Colonic mucosa (tissue), 4 donors: Measurements from ENCODE around the gene BCAS1. TPM values are rescaled to one million over a fixed set of nuclear protein-coding genes. Genes with fewer than 3 reads are reported as not detected.

Experiments used
- DNase-seq: peaks from one replicate; pipeline ENCODE4 v3.0.0-alpha.2; 2020
- H3K27ac ChIP-seq: fragments of 200-600 bp; one replicate; pipeline ENCODE4 v1.8.0; 2021
- H3K27me3 ChIP-seq: fragments of 200-600 bp; one replicate; pipeline ENCODE4 v1.8.0; 2021
- H3K36me3 ChIP-seq: fragments of 200-600 bp; one replicate; pipeline ENCODE4 v1.8.0; 2021
- H3K4me1 ChIP-seq: fragments of 200-600 bp; one replicate; pipeline ENCODE4 v1.8.0; 2021; ENCODE audit warnings: mild to moderate bottlenecking
- H3K4me3 ChIP-seq: fragments of 200-600 bp; one replicate; pipeline ENCODE4 v1.8.0; 2021
- H3K9ac ChIP-seq, 2 donors: one replicate each; pipeline ENCODE4 v1.7.0; 2013; ENCODE audit warnings: control low read depth in 2 of 2, low read depth in 2 of 2, low read length in 2 of 2
- H3K9me3 ChIP-seq: fragments of 200-600 bp; one replicate; pipeline ENCODE4 v1.8.0; 2021
- CTCF ChIP-seq: fragments of 200-600 bp; IDR thresholded peaks from one replicate; pipeline ENCODE4 v1.8.0; 2022; ENCODE audit warnings: antibody characterized with exemption, mild to moderate bottlenecking
- intact Hi-C: fragments of 100-400 bp; cut with DNase I; formaldehyde crosslinking; loops from one replicate; pipeline ENCODE4 v1.14.1; 2022
- total RNA-seq, 2 donors: library from RNA; stranded (reverse); fragmentation: NEBNext Ultra II Directional in 1 of 2; extraction: Animal tissue kit (Norgen Biotek cat#: 25700) in 1 of 2; gene quantifications; one replicate each; pipeline ENCODE4 v1.2.1, GENCODE V29; 2021
- donor health status: healthy.
- donor health status: DM: no; HTN: no; CAD: no.
- donor health status: DM: no; HTN: no; CAD: no.

BCAS1 gene
- total RNA-seq, 2 donors from 2014 or later, result 67.9 to 154 TPM

DNA sequence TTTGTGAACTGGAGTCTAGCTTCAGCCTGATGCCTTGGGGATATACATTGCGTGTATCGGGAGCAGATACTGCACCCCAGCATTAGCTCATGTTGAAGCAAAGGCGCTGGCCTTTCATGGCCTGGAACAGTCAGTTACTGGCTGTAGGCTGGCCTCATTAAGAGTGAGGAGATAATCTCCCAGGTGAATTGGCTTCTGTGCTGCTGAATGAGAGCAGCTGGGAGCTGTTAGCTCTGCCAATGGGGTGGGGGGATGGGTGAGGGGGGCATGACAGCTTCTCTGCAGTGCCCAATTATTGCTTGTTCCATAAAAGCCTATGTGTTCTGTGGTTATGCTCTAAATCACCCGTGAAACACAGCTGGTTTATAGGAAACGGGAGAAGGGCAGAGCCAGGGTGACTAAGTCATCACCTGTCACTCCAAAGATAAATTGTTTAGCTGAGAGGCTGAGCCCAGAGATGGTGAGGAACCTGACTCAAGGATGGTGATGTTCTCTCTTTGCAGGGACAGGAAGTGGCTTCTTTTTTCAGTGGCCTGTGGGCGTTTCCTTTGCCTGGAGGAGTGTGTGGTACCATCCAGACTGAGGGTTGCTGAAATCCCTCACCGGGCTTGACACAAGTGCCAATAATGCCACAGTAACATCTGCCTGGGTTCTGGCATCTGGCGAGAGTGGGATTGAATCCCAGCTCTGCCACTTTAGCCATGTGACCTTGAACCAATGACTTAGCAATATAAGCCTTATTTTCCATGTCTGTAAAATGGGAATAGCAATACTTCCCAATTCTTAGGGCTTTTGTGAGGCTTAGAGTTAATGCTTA lies 170.8 kb downstream of the BCAS1 start:
- H3K4me1 ChIP-seq, result peaks cover 11% of the 10 kb centered on the region
- no peaks in the 10 kb centered on the region for H3K27me3 ChIP-seq
- TF ChIP-seq CTCF, result no peak
- no peaks in the 10 kb centered on the region for H3K36me3 ChIP-seq
- peak; percentile 63 for DNase-seq
- peak overlapping the region in 1 of 2 donors; percentile 19 for H3K9ac ChIP-seq
- peak overlapping the region; percentile 70 for H3K27ac ChIP-seq
- H3K4me3 ChIP-seq, result no peak overlapping the region
- intact Hi-C loops, result no loop called here
- H3K9me3 ChIP-seq, result no peaks in the 10 kb centered on the region

- TF ChIP-seq CTCF, result no peak
- no peak for DNase-seq
- Histone ChIP-seq H3K27ac (no peak overlapping the region), H3K4me1 (peaks cover 11% of the 10 kb centered on the region), H3K9ac (no peak overlapping the region), H3K9me3 (no peaks in the 10 kb centered on the region), H3K27me3 (no peaks in the 10 kb centered on the region), H3K36me3 (no peaks in the 10 kb centered on the region), H3K4me3 (no peak overlapping the region)
- intact Hi-C loops, result no loop called here
These were observed 171.8 kb downstream of the BCAS1 start for GRCh38 chr20:53898556-53898931.

DNA sequence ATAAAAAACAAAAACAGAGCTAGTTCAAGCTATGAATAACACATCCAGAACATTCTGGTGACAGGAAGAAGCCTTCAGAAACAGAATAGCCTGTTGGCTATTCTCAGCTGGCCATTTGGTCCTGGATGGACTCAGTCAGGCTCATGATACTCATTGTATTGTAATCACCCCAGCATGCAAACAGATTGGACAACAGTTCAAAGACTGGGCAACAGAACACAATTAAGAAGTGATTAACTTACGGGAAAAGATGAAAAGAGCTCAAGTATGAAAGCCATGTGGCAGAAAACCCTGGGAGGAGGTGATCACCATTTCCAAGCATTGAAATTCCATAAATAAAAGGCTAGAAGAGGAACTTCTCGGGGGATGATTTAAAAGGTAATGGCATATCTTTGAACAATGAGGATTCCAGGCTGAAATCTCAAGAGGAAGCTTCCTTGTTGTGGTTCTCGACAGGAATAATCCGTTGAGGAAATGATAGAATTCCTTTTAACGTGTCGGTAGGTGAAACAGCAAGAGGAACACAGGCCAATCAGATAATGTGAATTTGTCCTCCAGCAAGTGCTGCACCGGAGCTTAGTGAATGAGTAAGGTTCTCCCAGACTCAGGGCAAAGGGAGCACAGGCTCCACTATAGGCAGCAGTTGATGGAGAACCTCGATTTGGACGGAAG lies 172.4 kb downstream of the BCAS1 start:
- intact Hi-C loops, result no loop called here
- Histone ChIP-seq H3K27me3 (no peaks in the 10 kb centered on the region), H3K36me3 (no peaks in the 10 kb centered on the region), H3K9ac (no peak overlapping the region), H3K27ac (no peak overlapping the region), H3K4me1 (peaks cover 11% of the 10 kb centered on the region), H3K4me3 (no peak overlapping the region), H3K9me3 (no peaks in the 10 kb centered on the region)
- DNase-seq, result no peak
- no peak for TF ChIP-seq CTCF

DNA sequence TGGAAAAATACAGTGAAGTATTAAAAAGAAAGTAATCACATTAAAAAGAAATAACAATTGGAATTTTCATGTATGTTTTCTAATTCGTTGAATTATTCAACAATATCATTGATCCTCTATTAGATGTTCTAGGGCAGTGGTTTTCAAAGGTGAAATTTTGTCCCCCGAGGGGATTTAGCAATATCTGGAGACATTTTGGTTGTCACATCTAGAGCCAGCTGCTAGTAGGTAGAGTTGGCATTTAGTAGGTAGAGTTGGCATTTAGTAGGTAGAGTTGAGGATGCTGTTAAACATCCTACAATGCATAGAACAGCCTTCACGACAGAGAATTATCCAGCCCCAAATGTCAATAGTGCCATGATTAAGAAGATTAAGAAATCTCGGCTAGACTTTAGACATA lies 173.7 kb downstream of the BCAS1 start:
- Histone ChIP-seq H3K4me1 (peaks cover 11% of the 10 kb centered on the region), H3K9ac (no peak overlapping the region), H3K36me3 (no peaks in the 10 kb centered on the region), H3K9me3 (no peaks in the 10 kb centered on the region), H3K4me3 (no peak overlapping the region), H3K27me3 (no peaks in the 10 kb centered on the region), H3K27ac (no peak overlapping the region)
- no peak for TF ChIP-seq CTCF
- intact Hi-C loops, result no loop called here
- DNase-seq, result no peak

DNA sequence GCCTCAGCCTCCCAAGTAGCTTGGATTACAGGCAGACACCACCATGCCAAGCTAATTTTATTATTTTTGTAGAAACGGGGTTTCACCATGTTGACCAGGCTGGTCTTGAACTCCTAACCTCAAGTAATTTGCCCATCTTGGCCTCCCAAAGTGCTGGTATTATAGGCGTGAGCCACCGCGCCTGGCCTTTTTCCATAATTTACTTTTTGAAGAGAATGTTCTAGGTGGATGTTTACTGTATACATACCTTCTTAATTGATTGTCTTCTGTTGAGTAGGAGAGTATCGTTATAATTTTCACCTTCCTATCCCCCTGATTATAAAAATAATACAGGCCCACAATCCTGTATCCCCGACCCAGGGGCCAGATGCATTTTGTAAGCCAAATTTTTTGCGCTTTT lies 174.4 kb downstream of the BCAS1 start:
- H3K4me1 ChIP-seq, result peaks cover 11% of the 10 kb centered on the region
- no peak overlapping the region for H3K27ac ChIP-seq
- no peaks in the 10 kb centered on the region for H3K9me3 ChIP-seq
- DNase-seq, result no peak
- no peak overlapping the region for H3K4me3 ChIP-seq
- TF ChIP-seq CTCF, result no peak
- no peak overlapping the region for H3K9ac ChIP-seq
- intact Hi-C loops, result no loop called here
- H3K36me3 ChIP-seq, result no peaks in the 10 kb centered on the region
- no peaks in the 10 kb centered on the region for H3K27me3 ChIP-seq
